Upper lobe of left lung (tissue), 6 donors: ENCODE measurements around the gene PLCG2. TPM values are rescaled to one million over a fixed set of nuclear protein-coding genes. Genes with fewer than 3 reads are reported as not detected.

Experiments used
- ATAC-seq, 2 donors: fragments of 200-7000 bp; cut with Tn5 transposase; one replicate each; pipeline ENCODE4 v1.9.1; 2022; ENCODE audit warnings: mild to moderate bottlenecking in 2 of 2, moderate library complexity in 2 of 2; ENCODE audit not compliant: low FRiP score in 2 of 2
- DNase-seq, 2 donors: peaks; one replicate each; pipeline ENCODE4 v3.0.0-alpha.2; 2019 to 2020
- H3K27ac ChIP-seq, 4 donors: fragments of 200-600 bp; sonication (generic); one replicate each; pipeline ENCODE4 v1.5.1; 2016 to 2019
- H3K27me3 ChIP-seq, 4 donors: fragments of 200-600 bp; sonication (generic); one replicate each; pipeline ENCODE4 v1.5.1; 2017 to 2019
- H3K36me3 ChIP-seq, 4 donors: fragments of 200-600 bp; sonication (generic); one replicate each; pipeline ENCODE4 v1.5.1; 2016 to 2019
- H3K4me1 ChIP-seq, 4 donors: fragments of 200-600 bp; sonication (generic); one replicate each; pipeline ENCODE4 v1.5.1; 2018 to 2019
- H3K4me3 ChIP-seq, 4 donors: fragments of 200-600 bp; sonication (generic); one replicate each; pipeline ENCODE4 v1.5.1; 2017 to 2019; ENCODE audit warnings: mild to moderate bottlenecking in 2 of 4, moderate library complexity in 1 of 4
- H3K9me3 ChIP-seq, 4 donors: fragments of 200-600 bp; sonication (generic); one replicate each; pipeline ENCODE4 v1.5.1; 2018 to 2019
- EP300 ChIP-seq, 4 donors: sonication (generic); formaldehyde crosslinking; IDR thresholded peaks; one replicate each; pipeline ENCODE4 v1.5.1; 2017; ENCODE audit warnings: antibody characterized with exemption in 4 of 4, control low read depth in 2 of 4
- POLR2A ChIP-seq, 4 donors: fragments of 450-650 bp; IDR thresholded peaks; one replicate each; pipeline ENCODE4 v1.5.1; 2016 to 2017; ENCODE audit warnings: antibody characterized with exemption in 4 of 4, mild to moderate bottlenecking in 2 of 4
- POLR2AphosphoS5 ChIP-seq, 2 donors: sonication (generic); formaldehyde crosslinking; IDR thresholded peaks; one replicate each; pipeline ENCODE4 v1.5.1; 2017; ENCODE audit warnings: antibody characterized with exemption in 2 of 2
- WGBS, 2 donors: methylation state at CpG; one replicate each; pipeline ENCODE4 v1.1.5; 2017 to 2018; 5-methylcytosine and 5-hydroxymethylcytosine counted together
- total RNA-seq, 6 donors: library from RNA; depleted of rRNA in 4 of 6; stranded (reverse); fragments of >200 nt in 4 of 6; gene quantifications; one replicate each; pipeline versions ENCODE4 v1.1.0 to v1.2.1, GENCODE V29; 2016 to 2021
- TF ChIP-seq, protein P1 (sequence below), 6 experiments: fragments of 450-650 bp in 4 of 6; fragments of 200-600 bp in 2 of 6; sonication (generic) in 2 of 6; IDR thresholded peaks; one replicate each; pipeline ENCODE4 v1.5.1; 2016 to 2019; ENCODE audit warnings: antibody characterized with exemption in 6 of 6
- donor health status: DM: no; HTN: no; CAD: no; lungs with moderate emphysema.
- donor health status: DM: no; HTN: yes; CAD: no; lungs with severe emphysema.

PLCG2 gene
- total RNA-seq, 6 donors from 2014 or later = 13.8 to 85.9 (median 35.1) TPM

DNA sequence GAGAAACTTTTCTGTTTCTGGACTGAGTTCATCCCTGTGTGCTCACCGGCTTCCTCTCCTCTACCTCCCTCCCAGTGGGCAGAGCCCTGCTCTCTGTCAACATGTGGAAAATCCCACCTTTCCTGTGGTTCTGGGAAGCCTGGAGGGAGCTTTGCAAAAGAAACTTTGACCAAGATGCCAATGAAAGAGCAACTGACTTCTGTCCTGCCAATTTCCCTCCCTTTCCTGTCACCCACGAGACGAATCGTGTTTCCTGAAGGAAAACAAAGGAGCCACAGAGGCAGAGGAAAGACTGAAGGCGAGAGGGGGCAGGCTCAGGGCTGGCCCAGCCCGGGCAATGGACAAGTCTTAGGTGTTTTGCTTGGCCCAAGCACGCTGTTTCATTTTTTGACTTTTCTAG is 82.8 kb downstream of the PLCG2 start:
- 46 to 62% methylated on average over 7 of the region's 7 CpGs for WGBS, 2 donors
- TF ChIP-seq POLR2AphosphoS5 (IDR thresholded peaks at IDR 0.05) = peak; percentile 23 to 37
- peak in 1 of 4 donors; percentile 61 for TF ChIP-seq EP300 (IDR thresholded peaks at IDR 0.05)
- TF ChIP-seq, protein P1, sequence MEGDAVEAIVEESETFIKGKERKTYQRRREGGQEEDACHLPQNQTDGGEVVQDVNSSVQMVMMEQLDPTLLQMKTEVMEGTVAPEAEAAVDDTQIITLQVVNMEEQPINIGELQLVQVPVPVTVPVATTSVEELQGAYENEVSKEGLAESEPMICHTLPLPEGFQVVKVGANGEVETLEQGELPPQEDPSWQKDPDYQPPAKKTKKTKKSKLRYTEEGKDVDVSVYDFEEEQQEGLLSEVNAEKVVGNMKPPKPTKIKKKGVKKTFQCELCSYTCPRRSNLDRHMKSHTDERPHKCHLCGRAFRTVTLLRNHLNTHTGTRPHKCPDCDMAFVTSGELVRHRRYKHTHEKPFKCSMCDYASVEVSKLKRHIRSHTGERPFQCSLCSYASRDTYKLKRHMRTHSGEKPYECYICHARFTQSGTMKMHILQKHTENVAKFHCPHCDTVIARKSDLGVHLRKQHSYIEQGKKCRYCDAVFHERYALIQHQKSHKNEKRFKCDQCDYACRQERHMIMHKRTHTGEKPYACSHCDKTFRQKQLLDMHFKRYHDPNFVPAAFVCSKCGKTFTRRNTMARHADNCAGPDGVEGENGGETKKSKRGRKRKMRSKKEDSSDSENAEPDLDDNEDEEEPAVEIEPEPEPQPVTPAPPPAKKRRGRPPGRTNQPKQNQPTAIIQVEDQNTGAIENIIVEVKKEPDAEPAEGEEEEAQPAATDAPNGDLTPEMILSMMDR (IDR thresholded peaks at IDR 0.05) = no peak
- no peak for TF ChIP-seq POLR2A (IDR thresholded peaks at IDR 0.05)
- ATAC-seq = no peak
- Histone ChIP-seq H3K4me3 (no peak overlapping the region), H3K36me3 (peaks cover 0 to 4% (median 0%) of the 10 kb centered on the region in 4 donors), H3K9me3 (no peaks in the 10 kb centered on the region), H3K27me3 (no peaks in the 10 kb centered on the region), H3K27ac (peak overlapping the region; percentile 36 to 83 (median 64)), H3K4me1 (peaks cover 12 to 21% (median 16%) of the 10 kb centered on the region in 4 donors)
- DNase-seq = no peak

DNA sequence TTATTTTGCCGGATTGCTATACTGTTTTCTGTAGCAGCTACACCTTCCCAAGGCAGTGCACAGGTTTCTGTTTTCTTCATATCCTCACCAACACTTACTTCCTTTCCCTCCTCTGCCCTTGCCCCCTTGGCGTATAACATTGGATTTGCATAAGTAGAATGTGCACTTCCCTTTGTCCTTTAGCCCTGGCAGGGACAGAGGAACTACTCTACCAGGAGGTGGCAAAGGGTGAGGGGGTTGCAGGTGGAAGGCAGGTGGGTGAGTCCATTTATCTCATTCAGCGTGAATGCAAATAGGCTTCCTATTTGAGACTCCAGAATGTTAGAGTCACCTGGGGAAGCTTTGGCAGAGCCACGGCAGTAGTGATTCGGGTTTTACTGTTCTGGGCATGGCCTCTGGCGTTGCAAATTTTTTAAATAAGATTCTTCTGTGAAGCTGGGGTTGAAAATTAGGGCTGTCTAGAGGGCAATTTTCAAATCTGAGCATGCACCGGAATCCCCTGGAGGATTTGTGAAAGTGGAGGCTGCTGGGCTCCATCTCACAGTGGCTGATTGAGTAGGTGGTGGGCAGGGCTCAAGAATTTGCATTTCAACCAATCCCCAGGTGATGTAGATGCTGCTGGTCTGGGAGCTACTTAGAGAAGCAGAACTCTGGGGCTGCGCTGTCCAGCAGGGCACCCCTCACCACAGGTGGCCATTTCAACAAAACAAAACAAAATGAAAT is 84.7 kb downstream of the PLCG2 start:
- Histone ChIP-seq H3K4me3 (no peak overlapping the region), H3K27me3 (no peaks in the 10 kb centered on the region), H3K9me3 (no peaks in the 10 kb centered on the region), H3K4me1 (peaks cover 18 to 26% (median 20%) of the 10 kb centered on the region in 4 donors), H3K36me3 (peaks cover 0 to 4% (median 0%) of the 10 kb centered on the region in 4 donors), H3K27ac (peak overlapping the region in 2 of 4 donors; percentile 85 to 86)
- no peak for ATAC-seq
- no peak for TF ChIP-seq POLR2AphosphoS5 (IDR thresholded peaks at IDR 0.05)
- TF ChIP-seq, protein P1 (IDR thresholded peaks at IDR 0.05) = no peak
- no peak for TF ChIP-seq POLR2A (IDR thresholded peaks at IDR 0.05)
- TF ChIP-seq EP300 (IDR thresholded peaks at IDR 0.05) = no peak
- no peak for DNase-seq
- WGBS, 2 donors = 66 to 75% methylated on average over 8 of the region's 8 CpGs

DNA sequence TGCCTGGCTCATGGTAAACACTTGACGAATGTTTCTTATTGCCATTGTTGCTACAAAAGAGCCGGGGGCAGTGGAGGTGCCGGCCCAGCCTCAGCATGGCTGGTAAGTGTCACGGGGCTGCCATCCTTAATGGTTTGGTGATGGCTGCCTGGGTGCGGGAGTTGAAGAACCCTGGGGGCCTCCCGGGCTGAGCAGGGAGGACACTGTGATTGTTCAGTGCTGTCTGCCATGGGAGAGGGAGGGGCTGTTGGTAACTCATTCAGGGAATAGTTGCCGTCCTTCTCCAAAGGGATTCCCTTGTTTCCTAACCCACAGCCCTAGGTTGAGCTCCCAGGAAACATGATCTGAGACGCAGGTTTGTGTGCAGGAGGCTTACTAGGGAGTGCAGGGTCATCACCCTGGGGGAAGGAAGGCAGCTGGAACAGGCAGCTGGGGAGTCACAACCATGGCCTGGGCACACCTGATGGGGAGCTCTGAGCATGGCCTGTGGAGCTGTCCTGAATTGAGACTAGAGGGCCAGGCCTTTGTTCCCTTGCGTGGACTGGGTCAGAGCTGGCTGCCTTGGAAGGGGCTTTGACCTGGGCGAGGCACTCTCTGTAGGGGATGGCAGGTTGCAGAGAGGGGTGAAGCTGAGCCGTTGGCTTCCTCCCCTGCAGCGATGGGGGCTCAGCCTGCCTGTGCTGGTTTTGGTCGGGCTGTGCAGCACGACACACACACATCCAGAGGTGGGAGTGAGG is 85.7 kb downstream of the PLCG2 start:
- Histone ChIP-seq H3K4me3 (no peak overlapping the region), H3K27ac (peak overlapping the region; percentile 1 to 86 (median 82)), H3K27me3 (no peaks in the 10 kb centered on the region), H3K9me3 (no peaks in the 10 kb centered on the region), H3K36me3 (no peaks in the 10 kb centered on the region), H3K4me1 (peaks cover 18 to 26% (median 20%) of the 10 kb centered on the region in 4 donors)
- 60 to 61% methylated on average over 11 to 14 of the region's 14 CpGs for WGBS, 2 donors
- ATAC-seq = no peak
- DNase-seq = no peak
- TF ChIP-seq POLR2AphosphoS5 (IDR thresholded peaks at IDR 0.05) (no peak), POLR2A (IDR thresholded peaks at IDR 0.05) (no peak), EP300 (IDR thresholded peaks at IDR 0.05) (no peak)
- TF ChIP-seq, protein P1 (IDR thresholded peaks at IDR 0.05) = no peak

DNA sequence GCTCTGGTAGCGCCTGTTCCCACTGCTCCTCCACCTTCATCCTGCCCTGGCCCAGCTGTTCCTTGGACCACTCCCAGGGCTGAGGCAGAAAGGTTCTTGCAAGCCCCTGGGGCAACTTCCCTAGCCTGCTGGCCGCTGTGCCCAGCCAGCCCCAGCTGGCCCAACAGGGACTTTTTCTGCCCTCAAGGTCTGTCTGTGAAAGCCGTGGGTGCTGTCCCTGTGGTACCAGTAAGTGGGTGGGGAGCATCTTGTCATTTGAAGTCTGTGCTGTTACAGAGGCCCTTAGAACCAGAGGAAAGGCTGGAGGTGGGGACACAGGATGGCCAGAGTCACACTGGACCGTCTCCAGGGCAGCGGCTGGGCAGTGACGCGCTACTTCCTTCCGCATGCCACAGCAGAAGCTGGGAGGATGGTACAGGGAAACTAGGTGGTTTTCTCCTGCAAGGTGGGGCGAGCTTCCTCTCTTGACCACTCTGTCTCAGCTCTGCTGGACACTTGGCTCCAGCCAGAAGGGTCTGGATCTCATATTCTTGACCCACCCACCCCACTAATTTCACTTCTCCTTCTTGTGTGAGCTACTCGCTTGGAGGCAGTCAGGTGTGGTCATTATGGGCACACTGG is 87.8 kb downstream of the PLCG2 start:
- ATAC-seq (peak; percentile 77 to 80), DNase-seq (peak; percentile 73 to 83)
- H3K9me3 ChIP-seq = no peaks in the 10 kb centered on the region
- WGBS, 2 donors = 61% methylated on average over 2 to 10 of the region's 10 CpGs
- H3K27me3 ChIP-seq = no peaks in the 10 kb centered on the region
- peak overlapping the region; percentile 80 to 86 (median 85) for H3K27ac ChIP-seq
- no peaks in the 10 kb centered on the region for H3K36me3 ChIP-seq
- peaks cover 14 to 22% (median 19%) of the 10 kb centered on the region in 4 donors for H3K4me1 ChIP-seq
- no peak overlapping the region for H3K4me3 ChIP-seq
- TF ChIP-seq EP300 (IDR thresholded peaks at IDR 0.05) (peak in 3 of 4 donors; percentile 16 to 65 (median 62)), POLR2AphosphoS5 (IDR thresholded peaks at IDR 0.05) (peak; percentile 82 to 83), POLR2A (IDR thresholded peaks at IDR 0.05) (no peak)
- TF ChIP-seq, protein P1 (IDR thresholded peaks at IDR 0.05) = no peak
